ENCODE data around the gene BABAM2.
"Not testable (repeated sequence)": the region's sequence is repeated elsewhere in the genome, so short reads cannot be mapped to it uniquely, and the experiment has no call there.

Gene BABAM2

GRCh38 chr2:28332696-28333095 lies 442.2 kb downstream of the BABAM2 start:
- DNase-seq (ENCODE audit: low read depth): no peak

- DNase-seq (ENCODE audit: low read depth): no peak
Measured at GRCh38 chr2:28333606-28334526, 443.3 kb downstream of the BABAM2 start.

GRCh38 chr2:28334527-28334894 lies 444.0 kb downstream of the BABAM2 start:
- no peak for DNase-seq (ENCODE audit: low read depth)

- DNase-seq (ENCODE audit: low read depth): not testable (repeated sequence)
Measured at GRCh38 chr2:28335265-28335664, 444.7 kb downstream of the BABAM2 start.

GRCh38 chr2:28335666-28336065 lies 445.1 kb downstream of the BABAM2 start:
- no peak for DNase-seq (ENCODE audit: low read depth)

- no peak for DNase-seq (ENCODE audit: low read depth)
Measured at GRCh38 chr2:28336264-28336980, 445.9 kb downstream of the BABAM2 start.

- DNase-seq (ENCODE audit: low read depth): no peak
Measured at GRCh38 chr2:28336982-28337627, 446.6 kb downstream of the BABAM2 start.

GRCh38 chr2:28338046-28338817 lies 447.7 kb downstream of the BABAM2 start:
- DNase-seq (ENCODE audit: low read depth): no peak

GRCh38 chr2:28338831-28339321 lies 448.3 kb downstream of the BABAM2 start:
- no peak for DNase-seq (ENCODE audit: low read depth)

GRCh38 chr2:28339516-28340175 lies 449.1 kb downstream of the BABAM2 start:
- no peak for DNase-seq (ENCODE audit: low read depth)

GRCh38 chr2:28340312-28341202 lies 450.0 kb downstream of the BABAM2 start:
- DNase-seq (ENCODE audit: low read depth): no peak

GRCh38 chr2:28341208-28341891 lies 450.8 kb downstream of the BABAM2 start:
- DNase-seq (ENCODE audit: low read depth): no peak

GRCh38 chr2:28342081-28342967 lies 451.8 kb downstream of the BABAM2 start:
- DNase-seq (ENCODE audit: low read depth): no peak

GRCh38 chr2:28343184-28343942 lies 452.8 kb downstream of the BABAM2 start:
- DNase-seq (ENCODE audit: low read depth): no peak

- no peak for DNase-seq (ENCODE audit: low read depth)
Measured at GRCh38 chr2:28343971-28344715, 453.6 kb downstream of the BABAM2 start.

- DNase-seq (ENCODE audit: low read depth): no peak
Measured at GRCh38 chr2:28344756-28345373, 454.3 kb downstream of the BABAM2 start.

GRCh38 chr2:28345619-28346018 lies 455.1 kb downstream of the BABAM2 start:
- DNase-seq (ENCODE audit: low read depth): no peak
